Endothelial cell of umbilical vein (primary cell): ENCODE data around the gene ZNF827. TPM values are rescaled to one million over a fixed set of nuclear protein-coding genes. Genes with fewer than 3 reads are reported as not detected.

Source experiments
- BruUV-seq: library from RNA; stranded (reverse); fragments of 400-500 nt; replicated peaks from 2 replicates; lab custom pipeline; 2021; lab: Mats Ljungman, UMichigan
- CTCF ChIA-PET: fragments of 300-600, 350-600 bp; sonication (Branson Sonifier 250); formaldehyde crosslinking; loops from one replicate; lab custom pipeline; 2021; ENCODE audit warnings: antibody characterized with exemption, inconsistent platforms; lab: Charles Lee
- POLR2A ChIA-PET: fragments of 300-600, 350-600 bp; sonication (Branson Sonifier 250); formaldehyde crosslinking; loops from one replicate; lab custom pipeline; 2021; ENCODE audit warnings: antibody characterized with exemption, inconsistent platforms; lab: Charles Lee
- DNase-seq: peaks from one replicate; pipeline ENCODE4 v3.0.0-alpha.2; 2011; ENCODE audit warnings: low read depth, low spot score
- FAIRE-seq: peaks from 2 replicates; lab custom pipeline; 2011; peaks lifted over from hg19 to GRCh38; lab: Jason Lieb, UNC
- H2AFZ ChIP-seq: 2 replicates; pipeline ENCODE4 v1.6.0; 2012; ENCODE audit warnings: low read depth, low read length, control low read depth, inconsistent platforms
- H3K27ac ChIP-seq: 2 replicates; pipeline ENCODE4 v1.5.1; 2011; ENCODE audit warnings: low read depth, mild to moderate bottlenecking, control low read depth, low read length, moderate library complexity; ENCODE audit not compliant: insufficient read depth
- H3K27me3 ChIP-seq, 2 experiments: 2 replicates each; pipeline versions ENCODE4 v1.6.0 to v1.6.1; 2011; ENCODE audit warnings: low read length in 2 of 2, mixed read lengths in 1 of 2; ENCODE audit not compliant: control insufficient read depth in 2 of 2, insufficient read depth in 2 of 2
- H3K36me3 ChIP-seq, 2 experiments: 2 replicates in 1 of 2; 3 replicates in 1 of 2; pipeline ENCODE4 v1.5.1; 2011; ENCODE audit warnings: low read length in 2 of 2, mild to moderate bottlenecking in 1 of 2, moderate library complexity in 1 of 2; ENCODE audit not compliant: control insufficient read depth in 2 of 2, insufficient read depth in 2 of 2; ENCODE audit errors: extremely low read depth in 1 of 2
- H3K4me1 ChIP-seq: 3 replicates; pipeline ENCODE4 v1.5.1; 2011; ENCODE audit warnings: mild to moderate bottlenecking, low read length; ENCODE audit not compliant: control insufficient read depth, insufficient read depth; ENCODE audit errors: extremely low read depth
- H3K4me2 ChIP-seq: 2 replicates; pipeline ENCODE4 v1.6.1; 2011; ENCODE audit warnings: low read length, control low read depth, mixed read lengths; ENCODE audit not compliant: insufficient read depth
- H3K4me3 ChIP-seq, 3 experiments: fragments of 200-600 bp in 1 of 3; sonication (generic), shearing (Covaris generic) in 1 of 3; replicated peaks in 1 of 3; 2 replicates each; pipeline ENCODE4 v1.5.1; 2011 to 2016; ENCODE audit warnings: control low read depth in 3 of 3, low read length in 3 of 3, mild to moderate bottlenecking in 2 of 3, inconsistent platforms in 1 of 3, low read depth in 1 of 3, moderate library complexity in 1 of 3; ENCODE audit not compliant: insufficient read depth in 1 of 3
- H3K79me2 ChIP-seq: 2 replicates; pipeline ENCODE4 v1.6.0; 2012; ENCODE audit warnings: low read length, inconsistent platforms; ENCODE audit not compliant: control insufficient read depth, insufficient read depth
- H3K9ac ChIP-seq: replicated peaks from 2 replicates; pipeline ENCODE3; 2011; ENCODE audit warnings: low read length, control low read depth; ENCODE audit not compliant: insufficient read depth; ENCODE audit errors: extremely low read depth
- H3K9me1 ChIP-seq: replicated peaks from 3 replicates; pipeline ENCODE4 v1.6.0; 2011; ENCODE audit warnings: mild to moderate bottlenecking, low read length; ENCODE audit not compliant: control insufficient read depth, insufficient read depth; ENCODE audit errors: extremely low read depth
- H3K9me3 ChIP-seq: replicated peaks from 2 replicates; pipeline ENCODE4 v1.5.1; 2012; ENCODE audit warnings: low read length, inconsistent platforms; ENCODE audit not compliant: control insufficient read depth, insufficient read depth
- H4K20me1 ChIP-seq: replicated peaks from 2 replicates; pipeline ENCODE3; 2011; ENCODE audit warnings: mild to moderate bottlenecking, low read length; ENCODE audit not compliant: control insufficient read depth, insufficient read depth; ENCODE audit errors: extremely low read depth
- EZH2 ChIP-seq: IDR thresholded peaks from 2 replicates; pipeline ENCODE4 v1.6.1; 2012; ENCODE audit warnings: borderline replicate concordance, low read depth, mild to moderate bottlenecking, moderate library complexity, low read length, inconsistent platforms; ENCODE audit not compliant: severe bottlenecking
- FOS ChIP-seq: IDR thresholded peaks from 2 replicates; pipeline ENCODE4 v1.6.1; 2011; ENCODE audit warnings: mild to moderate bottlenecking, low read length, moderate library complexity, borderline replicate concordance; ENCODE audit not compliant: insufficient read depth
- GATA2 ChIP-seq: IDR thresholded peaks from 2 replicates; pipeline ENCODE4 v1.7.0; 2011; ENCODE audit warnings: low read depth, mild to moderate bottlenecking, moderate library complexity, mixed read lengths, low read length; ENCODE audit not compliant: insufficient read length, insufficient read depth
- JUN ChIP-seq: IDR thresholded peaks from 2 replicates; pipeline ENCODE4 v1.6.1; 2011; ENCODE audit warnings: borderline replicate concordance, low read depth; ENCODE audit not compliant: insufficient read length, insufficient read depth
- MYC ChIP-seq: IDR thresholded peaks from one replicate; pipeline ENCODE4 v1.6.1; 2011; ENCODE audit warnings: mild to moderate bottlenecking, low read depth, low read length
- POLR2A ChIP-seq: IDR thresholded peaks from 2 replicates; pipeline ENCODE4 v1.6.1; 2012; ENCODE audit warnings: low read depth, mild to moderate bottlenecking, control low read depth, low read length
- POLR2AphosphoS5 ChIP-seq: IDR thresholded peaks from 2 replicates; pipeline ENCODE4 v1.6.1; 2012; ENCODE audit warnings: low read depth, mild to moderate bottlenecking, control low read depth, low read length, moderate library complexity; ENCODE audit not compliant: insufficient read depth
- dilution Hi-C: fragments of 300-500 bp; cut with MboI; formaldehyde crosslinking; loops from one replicate; pipeline ENCODE4 v1.15.0; 2019; ENCODE audit warnings: low sequenced_read_pairs; ENCODE audit not compliant: extremely low pct_ligation_motif_present
- intact Hi-C: fragments of 100-400 bp; cut with micrococcal nuclease; formaldehyde crosslinking; loops from one replicate; pipeline ENCODE4 v1.10.0; 2022
- polyA plus RNA-seq, 4 experiments: library from polyadenylated mRNA; depleted of rRNA in 3 of 4; stranded (reverse) in 3 of 4; unstranded in 1 of 4; fragments of >200 nt; gene quantifications; 2 replicates each; pipeline versions ENCODE4 v1.2.1 to v1.2.3, GENCODE V29; 2011 to 2012; ENCODE audit warnings: missing spikeins in 1 of 4
- total RNA-seq: library from RNA; stranded (reverse); gene quantifications from 2 replicates; pipeline ENCODE4 v1.2.3, GENCODE V29; 2021
- TF ChIP-seq, protein P1 (sequence below): IDR thresholded peaks from 2 replicates; pipeline ENCODE4 v1.6.1; 2011; ENCODE audit not compliant: insufficient read depth, insufficient read length
- TF ChIP-seq, protein P2 (sequence below), 2 donors: IDR thresholded peaks; 1 replicate in 1 of 2; 2 replicates in 1 of 2; pipeline ENCODE4 v1.5.1; 2011; ENCODE audit warnings: low read length in 2 of 2, mild to moderate bottlenecking in 2 of 2, moderate library complexity in 2 of 2, control low read depth in 1 of 2, inconsistent platforms in 1 of 2, low read depth in 1 of 2; ENCODE audit not compliant: insufficient read depth in 1 of 2; ENCODE audit errors: extremely low read depth in 1 of 2

ZNF827 gene
- total and polyA plus RNA-seq, 2 donors (not counting 3 experiments of a cell fraction or from before 2014, with no cell fraction given) = 16.9 to 23.7 TPM

DNA sequence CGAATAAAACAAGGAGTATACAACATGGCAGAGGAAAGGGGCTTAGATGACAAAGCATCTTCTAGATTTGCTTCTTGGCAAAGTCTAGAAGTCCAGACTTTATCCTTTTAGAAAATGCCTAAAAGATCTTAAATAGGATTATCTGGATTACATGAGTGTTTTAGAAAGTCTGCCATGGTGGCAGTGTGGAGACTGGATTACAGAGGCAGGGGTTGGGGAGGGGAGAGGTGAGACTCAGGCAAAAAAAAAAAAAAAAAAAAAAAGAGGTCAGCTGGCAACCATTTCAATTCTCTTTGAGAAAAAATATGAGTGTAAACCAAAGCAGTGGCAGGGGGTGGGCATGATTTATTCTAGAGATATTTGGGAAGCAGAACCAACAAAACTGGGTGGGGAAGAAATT is 17.4 kb downstream of the ZNF827 start:
- BruUV-seq = no TSS peak
- no peak overlapping the region for H3K9ac ChIP-seq
- H2AFZ ChIP-seq = no peak overlapping the region

DNA sequence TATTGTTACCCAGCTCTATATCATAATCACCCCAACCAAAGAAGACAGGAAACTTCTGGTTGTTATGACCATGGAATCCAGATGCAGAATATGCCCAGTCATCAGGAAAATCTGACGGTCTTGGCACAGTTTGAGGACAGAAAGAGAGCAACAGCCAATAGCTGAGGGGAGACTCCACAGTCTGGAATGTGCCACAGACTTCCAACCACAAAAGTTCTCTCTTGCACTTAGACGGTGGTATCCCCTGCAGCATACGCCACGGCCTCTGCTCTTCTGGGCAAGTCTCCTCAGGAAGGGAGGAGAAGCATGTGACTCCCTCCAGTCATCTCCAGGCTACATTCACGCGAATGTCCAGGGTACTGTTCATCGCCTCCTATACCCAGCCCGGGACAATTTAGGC is 18.4 kb downstream of the ZNF827 start:
- peak; percentile 65 for DNase-seq
- intact Hi-C loops (no loop called here), dilution Hi-C loops (no loop called here)
- no peak overlapping the region for H3K4me2 ChIP-seq
- no TSS peak for BruUV-seq
- no peak overlapping the region for H3K27ac ChIP-seq
- H4K20me1 ChIP-seq = peaks cover 5% of the 10 kb centered on the region
- no peak overlapping the region for H3K9ac ChIP-seq
- no peaks in the 10 kb centered on the region for H3K9me1 ChIP-seq
- no peak overlapping the region for H2AFZ ChIP-seq
- H3K9me3 ChIP-seq = no peaks in the 10 kb centered on the region
- peaks cover 3% of the 10 kb centered on the region for H3K4me1 ChIP-seq
- H3K79me2 ChIP-seq = peaks cover 13% of the 10 kb centered on the region
- H3K36me3 ChIP-seq = no peaks in the 10 kb centered on the region
- ChIA-PET CTCF (interaction anchor here (1.3 to 1.7 kb wide), 4 partner anchors 11 to 304 kb away, joined by 3 to 5 read pairs (median 4); no protein-coding TSS in a partner anchor), POLR2A (no interaction called here)
- H3K27me3 ChIP-seq = no peaks in the 10 kb centered on the region
- TF ChIP-seq POLR2AphosphoS5 (no peak), EZH2 (no peak), FOS (no peak), JUN (no peak), POLR2A (no peak), GATA2 (no peak), MYC (no peak)
- TF ChIP-seq, protein P1, sequence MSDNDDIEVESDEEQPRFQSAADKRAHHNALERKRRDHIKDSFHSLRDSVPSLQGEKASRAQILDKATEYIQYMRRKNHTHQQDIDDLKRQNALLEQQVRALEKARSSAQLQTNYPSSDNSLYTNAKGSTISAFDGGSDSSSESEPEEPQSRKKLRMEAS = no peak
- TF ChIP-seq, protein P2, sequence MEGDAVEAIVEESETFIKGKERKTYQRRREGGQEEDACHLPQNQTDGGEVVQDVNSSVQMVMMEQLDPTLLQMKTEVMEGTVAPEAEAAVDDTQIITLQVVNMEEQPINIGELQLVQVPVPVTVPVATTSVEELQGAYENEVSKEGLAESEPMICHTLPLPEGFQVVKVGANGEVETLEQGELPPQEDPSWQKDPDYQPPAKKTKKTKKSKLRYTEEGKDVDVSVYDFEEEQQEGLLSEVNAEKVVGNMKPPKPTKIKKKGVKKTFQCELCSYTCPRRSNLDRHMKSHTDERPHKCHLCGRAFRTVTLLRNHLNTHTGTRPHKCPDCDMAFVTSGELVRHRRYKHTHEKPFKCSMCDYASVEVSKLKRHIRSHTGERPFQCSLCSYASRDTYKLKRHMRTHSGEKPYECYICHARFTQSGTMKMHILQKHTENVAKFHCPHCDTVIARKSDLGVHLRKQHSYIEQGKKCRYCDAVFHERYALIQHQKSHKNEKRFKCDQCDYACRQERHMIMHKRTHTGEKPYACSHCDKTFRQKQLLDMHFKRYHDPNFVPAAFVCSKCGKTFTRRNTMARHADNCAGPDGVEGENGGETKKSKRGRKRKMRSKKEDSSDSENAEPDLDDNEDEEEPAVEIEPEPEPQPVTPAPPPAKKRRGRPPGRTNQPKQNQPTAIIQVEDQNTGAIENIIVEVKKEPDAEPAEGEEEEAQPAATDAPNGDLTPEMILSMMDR (IDR thresholded peaks at IDR 0.05; ENCODE audit: extremely low read depth in 1 of 2, insufficient read depth in 1 of 2, low read depth in 1 of 2, low read length in 2 of 2) = no peak
- H3K4me3 ChIP-seq = no peak overlapping the region
- no peak for FAIRE-seq

More for the DNA sequence above, 17.4 kb downstream of the ZNF827 start:
- Histone ChIP-seq H4K20me1 (peaks cover 5% of the 10 kb centered on the region), H3K36me3 (no peaks in the 10 kb centered on the region), H3K27ac (no peak overlapping the region), H3K9me1 (no peaks in the 10 kb centered on the region), H3K4me3 (no peak overlapping the region), H3K4me1 (peaks cover 3% of the 10 kb centered on the region), H3K79me2 (peaks cover 18% of the 10 kb centered on the region), H3K4me2 (no peak overlapping the region), H3K27me3 (no peaks in the 10 kb centered on the region), H3K9me3 (no peaks in the 10 kb centered on the region)
- dilution Hi-C loops (no loop called here), intact Hi-C loops (no loop called here)
- no peak for TF ChIP-seq FOS
- no peak for TF ChIP-seq POLR2AphosphoS5
- TF ChIP-seq, protein P1 = no peak
- TF ChIP-seq, protein P2 (IDR thresholded peaks at IDR 0.05; ENCODE audit: extremely low read depth in 1 of 2, insufficient read depth in 1 of 2, low read depth in 1 of 2, low read length in 2 of 2) = no peak
- ChIA-PET CTCF (interaction anchor here (1.1 to 1.3 kb wide), 2 partner anchors 10 to 14 kb away, joined by 3 read pairs; no protein-coding TSS in a partner anchor), POLR2A (no interaction called here)
- FAIRE-seq = no peak
- no peak for DNase-seq
